K562 (cell line): ENCODE data around the gene RPTOR. TPM values are rescaled to one million over a fixed set of nuclear protein-coding genes. Genes with fewer than 3 reads are reported as not detected.

Experiments used
- ADNP ChIP-seq: fragments of 200-800 bp; sonication (Bioruptor generic); IDR thresholded peaks from 2 replicates; pipeline ENCODE4 v1.6.1; 2016; ENCODE audit warnings: missing genetic modification characterization, missing compliant biosample characterization
- ARNT ChIP-seq, 2 experiments: fragments of 450-650 bp; IDR thresholded peaks; 2 replicates each; pipeline ENCODE4 v1.6.1; 2016; ENCODE audit warnings: mild to moderate bottlenecking in 1 of 2
- CREB3 ChIP-seq: fragments of 450-650 bp; conservative IDR thresholded peaks from 2 replicates; pipeline ENCODE4 v1.6.1; 2016; ENCODE audit warnings: missing genetic modification characterization, low read depth, mild to moderate bottlenecking, missing compliant biosample characterization, moderate library complexity
- FOSL1 ChIP-seq: fragments of 200-800 bp; sonication (Bioruptor generic); conservative IDR thresholded peaks from 2 replicates; pipeline ENCODE4 v1.6.1; 2016; ENCODE audit warnings: missing genetic modification characterization, missing compliant biosample characterization
- GATA2 ChIP-seq: sonication (generic); formaldehyde crosslinking; IDR thresholded peaks from 2 replicates; pipeline ENCODE4 v1.4.0; 2020; ENCODE audit warnings: mild to moderate bottlenecking, missing genetic modification reagents
- HNRNPLL ChIP-seq: fragments of 200-400 bp; formaldehyde crosslinking; IDR thresholded peaks from 2 replicates; pipeline ENCODE4 v1.6.1; 2017; ENCODE audit warnings: low read length, low read depth, mild to moderate bottlenecking; ENCODE audit not compliant: poor library complexity, severe bottlenecking
- MYBL2 ChIP-seq, 2 experiments: fragments of 450-650 bp in 1 of 2; sonication (generic) in 1 of 2; formaldehyde crosslinking in 1 of 2; IDR thresholded peaks; 2 replicates each; pipeline versions ENCODE4 v1.6.1 to v1.8.1; 2017 to 2022; ENCODE audit warnings: borderline replicate concordance in 1 of 2, inconsistent platforms in 1 of 2, low read depth in 1 of 2, mild to moderate bottlenecking in 1 of 2, missing genetic modification reagents in 1 of 2, moderate library complexity in 1 of 2
- NFYB ChIP-seq: IDR thresholded peaks from 2 replicates; pipeline ENCODE4 v1.6.1; 2011; ENCODE audit warnings: mild to moderate bottlenecking, moderate library complexity; ENCODE audit not compliant: insufficient read length; ENCODE audit errors: extremely low read depth
- NRF1 ChIP-seq, 2 experiments: fragments of 450-650 bp; IDR thresholded peaks in 1 of 2; conservative IDR thresholded peaks in 1 of 2; 2 replicates each; pipeline ENCODE4 v1.6.1; 2014; ENCODE audit warnings: mild to moderate bottlenecking in 2 of 2
- ZBTB7A ChIP-seq: IDR thresholded peaks from 2 replicates; pipeline ENCODE4 v1.6.1; 2011; ENCODE audit warnings: low read depth, mild to moderate bottlenecking, low read length, moderate library complexity, borderline replicate concordance; ENCODE audit not compliant: control insufficient read depth
- ZBTB8A ChIP-seq: fragments of 450-650 bp; IDR thresholded peaks from 2 replicates; pipeline ENCODE4 v1.6.1; 2018; ENCODE audit warnings: mild to moderate bottlenecking, moderate library complexity; ENCODE audit not compliant: partially characterized antibody
- polyA plus RNA-seq, 8 experiments: library from polyadenylated mRNA; depleted of rRNA in 4 of 8; stranded (reverse) in 5 of 8; unstranded in 3 of 8; fragments of >200 nt; fragmentation: Nextera tagmentation in 2 of 8; fragmentation: Illumina TruSeq in 1 of 8; extraction: Ambion mirVana in 2 of 8; extraction: Trizol in 1 of 8; gene quantifications; 2 replicates each; pipeline versions ENCODE4 v1.2.1 to v1.2.3, GENCODE V29; 2011 to 2014; ENCODE audit warnings: inconsistent platforms in 1 of 8, missing spikeins in 1 of 8
- total RNA-seq, 7 experiments: library from RNA; depleted of rRNA in 6 of 7; stranded (reverse); fragments of >200 nt in 6 of 7; fragmentation: Illumina TruSeq in 2 of 7; extraction: Trizol in 2 of 7; gene quantifications; 2 replicates each; pipeline versions ENCODE4 v1.2.1 to v1.2.3, GENCODE V29; 2011 to 2021; ENCODE audit warnings: low replicate concordance in 1 of 7
- TF ChIP-seq, protein P1 (sequence below): fragments of 200-400 bp; formaldehyde crosslinking; IDR thresholded peaks from 2 replicates; pipeline ENCODE4 v1.6.1; 2017; ENCODE audit warnings: mild to moderate bottlenecking, low read depth, low read length, moderate library complexity
- TF ChIP-seq, protein P2 (sequence below): sonication (generic); formaldehyde crosslinking; IDR thresholded peaks from 2 replicates; pipeline ENCODE4 v1.8.0; 2023; ENCODE audit warnings: mild to moderate bottlenecking, missing genetic modification reagents
- TF ChIP-seq, protein P3 (sequence below): fragments of 250-450 bp; sonication (Bioruptor Pico); IDR thresholded peaks from 2 replicates; pipeline ENCODE4 v1.4.0; 2020; ENCODE audit warnings: mild to moderate bottlenecking, moderate library complexity, borderline replicate concordance

The RPTOR gene
- total and polyA plus RNA-seq, 9 of the 15 experiments (the other 6 are each of a cell fraction or from before 2014, with no cell fraction given): 0.24 to 54.1 (median 10.2) TPM

GRCh38 chr17:80892019-80892855 is 347.6 kb downstream of the RPTOR start (continued):
- peak; percentile 15 to 30; a peak in 2 of 4 replicates for TF ChIP-seq NRF1 (conservative IDR thresholded peaks at IDR 0.05 in 1 of 2, IDR thresholded peaks at IDR 0.05 in 1 of 2)
- TF ChIP-seq, protein P1, sequence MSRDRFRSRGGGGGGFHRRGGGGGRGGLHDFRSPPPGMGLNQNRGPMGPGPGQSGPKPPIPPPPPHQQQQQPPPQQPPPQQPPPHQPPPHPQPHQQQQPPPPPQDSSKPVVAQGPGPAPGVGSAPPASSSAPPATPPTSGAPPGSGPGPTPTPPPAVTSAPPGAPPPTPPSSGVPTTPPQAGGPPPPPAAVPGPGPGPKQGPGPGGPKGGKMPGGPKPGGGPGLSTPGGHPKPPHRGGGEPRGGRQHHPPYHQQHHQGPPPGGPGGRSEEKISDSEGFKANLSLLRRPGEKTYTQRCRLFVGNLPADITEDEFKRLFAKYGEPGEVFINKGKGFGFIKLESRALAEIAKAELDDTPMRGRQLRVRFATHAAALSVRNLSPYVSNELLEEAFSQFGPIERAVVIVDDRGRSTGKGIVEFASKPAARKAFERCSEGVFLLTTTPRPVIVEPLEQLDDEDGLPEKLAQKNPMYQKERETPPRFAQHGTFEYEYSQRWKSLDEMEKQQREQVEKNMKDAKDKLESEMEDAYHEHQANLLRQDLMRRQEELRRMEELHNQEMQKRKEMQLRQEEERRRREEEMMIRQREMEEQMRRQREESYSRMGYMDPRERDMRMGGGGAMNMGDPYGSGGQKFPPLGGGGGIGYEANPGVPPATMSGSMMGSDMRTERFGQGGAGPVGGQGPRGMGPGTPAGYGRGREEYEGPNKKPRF: no peak
- TF ChIP-seq ADNP (tag): no peak
- TF ChIP-seq, protein P2, sequence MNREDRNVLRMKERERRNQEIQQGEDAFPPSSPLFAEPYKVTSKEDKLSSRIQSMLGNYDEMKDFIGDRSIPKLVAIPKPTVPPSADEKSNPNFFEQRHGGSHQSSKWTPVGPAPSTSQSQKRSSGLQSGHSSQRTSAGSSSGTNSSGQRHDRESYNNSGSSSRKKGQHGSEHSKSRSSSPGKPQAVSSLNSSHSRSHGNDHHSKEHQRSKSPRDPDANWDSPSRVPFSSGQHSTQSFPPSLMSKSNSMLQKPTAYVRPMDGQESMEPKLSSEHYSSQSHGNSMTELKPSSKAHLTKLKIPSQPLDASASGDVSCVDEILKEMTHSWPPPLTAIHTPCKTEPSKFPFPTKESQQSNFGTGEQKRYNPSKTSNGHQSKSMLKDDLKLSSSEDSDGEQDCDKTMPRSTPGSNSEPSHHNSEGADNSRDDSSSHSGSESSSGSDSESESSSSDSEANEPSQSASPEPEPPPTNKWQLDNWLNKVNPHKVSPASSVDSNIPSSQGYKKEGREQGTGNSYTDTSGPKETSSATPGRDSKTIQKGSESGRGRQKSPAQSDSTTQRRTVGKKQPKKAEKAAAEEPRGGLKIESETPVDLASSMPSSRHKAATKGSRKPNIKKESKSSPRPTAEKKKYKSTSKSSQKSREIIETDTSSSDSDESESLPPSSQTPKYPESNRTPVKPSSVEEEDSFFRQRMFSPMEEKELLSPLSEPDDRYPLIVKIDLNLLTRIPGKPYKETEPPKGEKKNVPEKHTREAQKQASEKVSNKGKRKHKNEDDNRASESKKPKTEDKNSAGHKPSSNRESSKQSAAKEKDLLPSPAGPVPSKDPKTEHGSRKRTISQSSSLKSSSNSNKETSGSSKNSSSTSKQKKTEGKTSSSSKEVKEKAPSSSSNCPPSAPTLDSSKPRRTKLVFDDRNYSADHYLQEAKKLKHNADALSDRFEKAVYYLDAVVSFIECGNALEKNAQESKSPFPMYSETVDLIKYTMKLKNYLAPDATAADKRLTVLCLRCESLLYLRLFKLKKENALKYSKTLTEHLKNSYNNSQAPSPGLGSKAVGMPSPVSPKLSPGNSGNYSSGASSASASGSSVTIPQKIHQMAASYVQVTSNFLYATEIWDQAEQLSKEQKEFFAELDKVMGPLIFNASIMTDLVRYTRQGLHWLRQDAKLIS (CRISPR knock-in tag): no peak
- no peak for TF ChIP-seq CREB3
- peak; percentile 98 for TF ChIP-seq FOSL1 (tag)
- peak; percentile 51 for TF ChIP-seq HNRNPLL
- no peak for TF ChIP-seq ZBTB8A
- TF ChIP-seq, protein P3, sequence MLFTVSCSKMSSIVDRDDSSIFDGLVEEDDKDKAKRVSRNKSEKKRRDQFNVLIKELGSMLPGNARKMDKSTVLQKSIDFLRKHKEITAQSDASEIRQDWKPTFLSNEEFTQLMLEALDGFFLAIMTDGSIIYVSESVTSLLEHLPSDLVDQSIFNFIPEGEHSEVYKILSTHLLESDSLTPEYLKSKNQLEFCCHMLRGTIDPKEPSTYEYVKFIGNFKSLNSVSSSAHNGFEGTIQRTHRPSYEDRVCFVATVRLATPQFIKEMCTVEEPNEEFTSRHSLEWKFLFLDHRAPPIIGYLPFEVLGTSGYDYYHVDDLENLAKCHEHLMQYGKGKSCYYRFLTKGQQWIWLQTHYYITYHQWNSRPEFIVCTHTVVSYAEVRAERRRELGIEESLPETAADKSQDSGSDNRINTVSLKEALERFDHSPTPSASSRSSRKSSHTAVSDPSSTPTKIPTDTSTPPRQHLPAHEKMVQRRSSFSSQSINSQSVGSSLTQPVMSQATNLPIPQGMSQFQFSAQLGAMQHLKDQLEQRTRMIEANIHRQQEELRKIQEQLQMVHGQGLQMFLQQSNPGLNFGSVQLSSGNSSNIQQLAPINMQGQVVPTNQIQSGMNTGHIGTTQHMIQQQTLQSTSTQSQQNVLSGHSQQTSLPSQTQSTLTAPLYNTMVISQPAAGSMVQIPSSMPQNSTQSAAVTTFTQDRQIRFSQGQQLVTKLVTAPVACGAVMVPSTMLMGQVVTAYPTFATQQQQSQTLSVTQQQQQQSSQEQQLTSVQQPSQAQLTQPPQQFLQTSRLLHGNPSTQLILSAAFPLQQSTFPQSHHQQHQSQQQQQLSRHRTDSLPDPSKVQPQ: peak; percentile 63; the same call in 1 of the 2 replicates
- TF ChIP-seq GATA2: peak; percentile 27; the same call in 1 of the 2 replicates
- TF ChIP-seq ARNT (IDR thresholded peaks at IDR 0.05): peak in 1 of 2 experiments; percentile 57; a peak in 1 of 4 replicates
- TF ChIP-seq MYBL2 (IDR thresholded peaks at IDR 0.05; ENCODE audit: low read depth): no peak
- TF ChIP-seq MYBL2 (CRISPR knock-in tag; IDR thresholded peaks at IDR 0.05; ENCODE audit: borderline replicate concordance): no peak
- peak; percentile 55; the same call in 1 of the 2 replicates for TF ChIP-seq ZBTB7A
- TF ChIP-seq NFYB: no peak
